ENCODE results near the gene ATF6. TPM values are rescaled to one million over a fixed set of nuclear protein-coding genes. Genes with fewer than 3 reads are reported as not detected.

The ATF6 gene
- total and polyA plus RNA-seq, 2 of the 8 experiments (the other 6 are each of a cell fraction or from before 2014, with no cell fraction given): 4.6 to 10.0 TPM

DNA sequence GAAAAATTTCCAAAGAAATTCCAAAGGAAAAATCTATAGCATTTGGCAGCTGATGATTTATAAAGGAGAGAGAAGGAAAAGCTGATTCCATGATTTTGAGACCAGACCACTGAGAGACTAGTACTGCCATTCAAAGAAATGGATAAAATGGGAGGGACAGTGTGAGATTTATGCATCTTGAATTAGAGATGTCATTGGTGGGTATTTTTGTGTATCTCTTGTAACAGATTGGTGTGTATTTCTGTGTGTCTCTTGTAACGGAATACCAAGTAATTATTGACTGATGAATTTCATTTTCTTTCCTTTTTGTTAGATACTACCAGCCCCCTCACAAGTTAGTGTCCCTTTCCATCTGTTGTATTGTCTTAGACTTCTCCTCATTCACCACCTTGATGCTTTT lies 155.4 kb downstream of the ATF6 start:
- no peaks in the 10 kb centered on the region for H3K4me1 ChIP-seq (replicated peaks in 1 of 4; ENCODE audit: control insufficient read depth in 3 of 4, insufficient read depth in 4 of 4, low read length in 3 of 4)
- H2AK5ac ChIP-seq (ENCODE audit: low read depth, low read length): no peak overlapping the region
- no peak overlapping the region for H2BK120ac ChIP-seq (replicated peaks; ENCODE audit: low read depth, low read length)
- H3K56ac ChIP-seq (replicated peaks; ENCODE audit: insufficient read length, low read depth, low read length): no peak overlapping the region
- CTCF ChIA-PET (ENCODE audit: partially characterized antibody): interaction anchor here (1.0 to 2.5 kb wide), 2 partner anchors 14 to 16 kb away, joined by 3 to 7 read pairs; no protein-coding TSS in a partner anchor
- WGBS, 2 experiments (ENCODE audit: extremely low coverage in 1 of 2, insufficient coverage in 1 of 2, insufficient read length in 1 of 2, insufficient replicate concordance in 2 of 2, low coverage in 1 of 2, low lambda C conversion rate in 2 of 2, missing lambda C conversion rate in 1 of 2): 86% methylated on average over 1 of the region's 1 CpG; no CpG with 5 or more reads in 1 of the 2 experiments
- no peak overlapping the region for H2AFZ ChIP-seq (ENCODE audit: low read length)
- H4K8ac ChIP-seq (ENCODE audit: extremely low read depth, insufficient read depth, low read length): no peak overlapping the region
- peaks cover 0 to 2% of the 10 kb centered on the region in 2 experiments; a peak in 1 of 4 replicates for H3K9me3 ChIP-seq (ENCODE audit: insufficient read depth in 2 of 2, low read depth in 1 of 2, low read length in 1 of 2)
- no peak overlapping the region for H3K18ac ChIP-seq (ENCODE audit: extremely low read depth, low read length)
- no peaks in the 10 kb centered on the region for H4K20me1 ChIP-seq (replicated peaks in 1 of 2; ENCODE audit: control insufficient read depth in 1 of 2, insufficient read depth in 2 of 2, low read length in 2 of 2)
- H2BK15ac ChIP-seq (ENCODE audit: low read length): no peak overlapping the region
- no peaks in the 10 kb centered on the region for H3K79me2 ChIP-seq (ENCODE audit: control insufficient read depth in 1 of 2, insufficient read depth in 2 of 2, low read length in 2 of 2)
- peak; percentile 32 for FAIRE-seq
- no peak overlapping the region for H2BK20ac ChIP-seq (ENCODE audit: low read length)
- no peak for DNase-seq (ENCODE audit: low read depth in 1 of 2, low spot score in 2 of 2)
- no peak overlapping the region for H2BK5ac ChIP-seq (ENCODE audit: low read depth, low read length)
- H4K91ac ChIP-seq (replicated peaks; ENCODE audit: insufficient read length, low read length): no peak overlapping the region
- no peak overlapping the region for H3K27ac ChIP-seq (ENCODE audit: low read depth, low read length)
- POLR2A ChIA-PET (ENCODE audit: partially characterized antibody): no interaction called here
- no peak overlapping the region for H3K9ac ChIP-seq (replicated peaks in 1 of 4; ENCODE audit: extremely low read depth in 1 of 4, low read depth in 3 of 4, low read length in 3 of 4)
- H3K27me3 ChIP-seq (replicated peaks in 1 of 4; ENCODE audit: control insufficient read depth in 3 of 4, extremely low read depth in 1 of 4, insufficient read depth in 3 of 4, low read length in 3 of 4): no peaks in the 10 kb centered on the region
- H2BK12ac ChIP-seq (ENCODE audit: low read depth, low read length): no peak overlapping the region
- no peak overlapping the region for H3K4me3 ChIP-seq (ENCODE audit: extremely low read depth in 1 of 4, insufficient read depth in 2 of 4, low read depth in 3 of 4, low read length in 4 of 4)
- H3K23ac ChIP-seq (ENCODE audit: insufficient read length): no peak overlapping the region
- H3K14ac ChIP-seq (ENCODE audit: insufficient read length): no peak overlapping the region
- no peaks in the 10 kb centered on the region for H3K23me2 ChIP-seq (ENCODE audit: low read depth, low read length)
- no peaks in the 10 kb centered on the region for H3K79me1 ChIP-seq (ENCODE audit: low read depth, low read length)
- H4K5ac ChIP-seq (ENCODE audit: insufficient read length, low read depth, low read length): no peak overlapping the region
- H3K4ac ChIP-seq (replicated peaks; ENCODE audit: insufficient read length, low read depth, low read length): no peak overlapping the region
- H3K4me2 ChIP-seq (ENCODE audit: insufficient read depth in 1 of 2, low read depth in 2 of 2, low read length in 2 of 2): no peak overlapping the region
- H3K36me3 ChIP-seq (ENCODE audit: control insufficient read depth in 2 of 4, insufficient read depth in 4 of 4, low read length in 3 of 4): no peaks in the 10 kb centered on the region; a peak in 1 of 8 replicates
- no peak for TF ChIP-seq CREB1 (IDR thresholded peaks at IDR 0.05)
- TF ChIP-seq MAFK (IDR thresholded peaks at IDR 0.05; ENCODE audit: low read depth, low read length): no peak
- TF ChIP-seq GABPA (IDR thresholded peaks at IDR 0.05; ENCODE audit: borderline replicate concordance, insufficient read depth, low read length): no peak
- TF ChIP-seq CHD2 (IDR thresholded peaks at IDR 0.05; ENCODE audit: low read length): no peak
- TF ChIP-seq SIX5 (IDR thresholded peaks at IDR 0.05; ENCODE audit: low read depth, low read length): no peak
- no peak for TF ChIP-seq JUND (IDR thresholded peaks at IDR 0.05; ENCODE audit: low read length)
- no peak for TF ChIP-seq FOSL1 (IDR thresholded peaks at IDR 0.05; ENCODE audit: insufficient read depth, low read depth, low read length)
- no peak for TF ChIP-seq RNF2 (IDR thresholded peaks at IDR 0.05; ENCODE audit: borderline replicate concordance, low read depth, low read length, missing control alignments, poor library complexity, severe bottlenecking)
- TF ChIP-seq POLR2AphosphoS5 (IDR thresholded peaks at IDR 0.05; ENCODE audit: low read depth, low read length): no peak
- TF ChIP-seq, protein P1, sequence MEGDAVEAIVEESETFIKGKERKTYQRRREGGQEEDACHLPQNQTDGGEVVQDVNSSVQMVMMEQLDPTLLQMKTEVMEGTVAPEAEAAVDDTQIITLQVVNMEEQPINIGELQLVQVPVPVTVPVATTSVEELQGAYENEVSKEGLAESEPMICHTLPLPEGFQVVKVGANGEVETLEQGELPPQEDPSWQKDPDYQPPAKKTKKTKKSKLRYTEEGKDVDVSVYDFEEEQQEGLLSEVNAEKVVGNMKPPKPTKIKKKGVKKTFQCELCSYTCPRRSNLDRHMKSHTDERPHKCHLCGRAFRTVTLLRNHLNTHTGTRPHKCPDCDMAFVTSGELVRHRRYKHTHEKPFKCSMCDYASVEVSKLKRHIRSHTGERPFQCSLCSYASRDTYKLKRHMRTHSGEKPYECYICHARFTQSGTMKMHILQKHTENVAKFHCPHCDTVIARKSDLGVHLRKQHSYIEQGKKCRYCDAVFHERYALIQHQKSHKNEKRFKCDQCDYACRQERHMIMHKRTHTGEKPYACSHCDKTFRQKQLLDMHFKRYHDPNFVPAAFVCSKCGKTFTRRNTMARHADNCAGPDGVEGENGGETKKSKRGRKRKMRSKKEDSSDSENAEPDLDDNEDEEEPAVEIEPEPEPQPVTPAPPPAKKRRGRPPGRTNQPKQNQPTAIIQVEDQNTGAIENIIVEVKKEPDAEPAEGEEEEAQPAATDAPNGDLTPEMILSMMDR (IDR thresholded peaks at IDR 0.05; ENCODE audit: control extremely low read depth in 1 of 3, insufficient read depth in 1 of 3, low read depth in 1 of 3, low read length in 3 of 3): no peak
- TF ChIP-seq HDAC2 (IDR thresholded peaks at IDR 0.05; ENCODE audit: borderline replicate concordance in 1 of 2, low read depth in 2 of 2, low read length in 2 of 2): no peak

All from H1 (cell line).